NCI-H748 treated with DMSO at 0.1 percent for 48 hours (cell line): Measurements from ENCODE around the gene MMP28.

Experiments
- DNase-seq: peaks from one replicate; lab custom pipeline; 2025; lab: John Stamatoyannopoulos, UW

MMP28 gene

DNA sequence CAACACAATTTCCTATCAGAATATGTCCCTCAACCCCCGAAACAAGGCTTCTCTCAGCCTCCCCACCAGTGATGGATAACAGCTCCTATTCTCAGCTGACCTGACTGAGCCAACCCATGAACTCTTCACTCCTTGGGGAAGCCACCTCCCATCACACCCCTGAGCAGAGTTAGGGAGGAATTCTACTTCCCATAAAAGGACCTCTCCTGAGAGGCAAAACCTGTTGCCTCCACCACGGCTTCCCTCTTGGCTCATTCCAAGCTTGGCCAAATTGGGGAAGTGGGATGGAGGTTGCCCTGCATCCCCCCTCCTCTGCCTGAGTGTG lies 69.7 kb downstream of the MMP28 start:
- no peak for DNase-seq

DNA sequence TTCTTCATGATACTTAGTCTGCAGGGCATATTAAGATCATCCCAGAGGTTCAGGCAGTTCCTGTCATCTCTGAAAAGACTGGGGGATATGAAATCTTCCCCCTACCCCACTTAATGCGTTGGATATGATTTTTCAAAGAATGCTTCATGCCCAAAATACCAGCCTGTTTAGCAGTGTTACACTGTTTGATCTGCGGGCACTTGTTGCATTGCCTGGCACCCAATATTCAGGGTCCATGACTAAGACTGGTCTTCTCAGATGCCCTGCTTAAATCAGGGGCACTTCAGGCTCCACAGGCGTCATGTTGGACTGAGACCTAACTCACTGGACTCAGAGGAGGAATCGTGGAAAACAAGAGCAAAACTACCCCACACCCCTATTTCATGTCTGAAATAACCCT lies 70.4 kb downstream of the MMP28 start:
- no peak for DNase-seq

DNA sequence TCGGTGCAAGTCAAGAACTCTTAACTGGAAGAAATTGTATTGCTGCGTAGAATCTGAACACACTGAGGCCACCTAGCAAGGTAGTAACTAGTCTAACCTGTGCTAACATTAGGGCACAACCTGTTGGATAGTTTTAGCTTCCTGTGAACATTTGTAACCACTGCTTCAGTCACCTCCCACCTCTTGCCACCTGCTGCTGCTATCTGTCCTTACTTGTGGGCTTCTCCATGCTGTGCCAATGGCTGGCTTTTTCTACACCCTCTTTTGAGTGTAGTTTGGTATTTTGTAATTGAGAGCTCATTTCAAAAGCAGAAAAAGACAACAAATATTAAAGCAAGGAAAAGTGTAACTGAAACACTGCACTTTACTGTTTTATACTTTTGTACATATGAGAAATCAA lies 71.7 kb downstream of the MMP28 start:
- no peak for DNase-seq

DNA sequence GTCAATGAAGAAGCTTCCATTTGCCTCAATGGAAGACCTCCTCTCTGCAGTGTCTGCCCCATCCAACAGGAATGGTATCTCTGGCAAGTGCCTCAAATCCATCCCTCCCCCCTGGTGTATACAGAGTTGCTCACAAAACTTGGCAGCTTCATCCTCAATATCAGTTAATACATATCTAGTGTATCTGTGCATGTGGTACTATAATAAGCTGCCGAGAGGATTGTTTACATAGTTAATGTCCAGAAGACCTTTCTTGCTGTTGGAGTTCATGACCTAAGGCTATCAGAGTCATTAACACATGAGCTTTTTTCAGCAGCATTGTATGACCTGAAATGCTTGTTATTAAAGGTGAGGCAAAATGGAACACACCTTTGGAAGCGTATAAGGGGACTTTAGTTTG lies 78.0 kb downstream of the MMP28 start:
- DNase-seq: no peak

DNA sequence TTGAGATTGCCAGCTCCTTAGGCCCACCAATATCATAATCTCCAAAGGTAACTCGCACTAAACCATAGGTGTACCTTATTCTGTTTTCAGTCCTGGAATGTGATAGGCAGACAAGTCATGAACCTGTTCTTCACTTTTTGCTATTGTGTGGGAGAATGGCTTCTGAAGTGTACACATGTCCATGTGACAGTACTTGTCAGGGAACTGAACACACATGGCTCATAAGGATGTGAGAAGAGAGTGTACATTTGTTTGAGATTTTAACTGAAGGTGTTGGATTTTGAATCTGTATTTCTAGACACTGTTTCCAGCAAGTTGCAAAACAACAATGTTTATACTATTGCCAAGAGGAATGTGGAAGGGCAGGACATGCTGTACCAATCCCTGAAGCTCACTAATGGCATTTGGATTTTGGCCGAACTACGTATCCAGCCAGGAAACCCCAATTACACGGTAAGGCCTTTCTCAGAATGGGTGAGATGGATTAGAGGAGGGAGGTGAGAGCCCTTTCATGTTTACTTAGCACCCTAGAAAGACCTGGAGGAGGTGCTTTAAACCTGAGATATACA lies 78.5 kb downstream of the MMP28 start:
- no peak for DNase-seq

DNA sequence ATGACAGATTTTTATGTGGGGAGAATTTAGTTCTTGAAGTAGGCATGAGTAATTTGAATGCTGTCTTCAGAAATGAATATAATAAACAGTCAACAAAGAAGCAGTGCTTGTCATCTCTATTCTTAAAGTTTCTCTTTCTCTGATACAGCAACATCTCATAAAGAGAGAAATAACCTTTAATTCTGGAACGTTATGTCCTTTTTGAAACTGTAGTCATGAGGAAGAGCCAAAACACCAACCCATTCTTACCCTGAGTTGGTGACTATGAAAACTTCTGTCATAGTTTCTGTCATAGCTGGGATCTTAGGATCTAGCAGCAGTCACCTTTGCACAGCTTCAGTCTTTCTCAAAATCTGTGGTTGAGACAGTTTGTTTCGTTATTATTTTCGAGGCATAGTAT lies 79.3 kb downstream of the MMP28 start:
- no peak for DNase-seq
